Neural progenitor cell (in vitro differentiated cells): ENCODE results near the gene GRAMD1C. TPM values are rescaled to one million over a fixed set of nuclear protein-coding genes. Genes with fewer than 3 reads are reported as not detected.

Experiments used
- DNase-seq: peaks from one replicate; pipeline ENCODE4 v3.0.0-alpha.2; 2016; ENCODE audit warnings: low spot score
- H2AFZ ChIP-seq: fragments of 200-600 bp; sonication (generic); replicated peaks from 2 replicates; pipeline ENCODE4 v1.6.1; 2016; ENCODE audit warnings: antibody characterized with exemption
- H3F3A ChIP-seq: fragments of 200-600 bp; sonication (generic); 2 replicates; pipeline ENCODE4 v1.6.1; 2016; ENCODE audit warnings: antibody characterized with exemption, low read depth
- H3K27ac ChIP-seq: fragments of 200-600 bp; sonication (generic); 2 replicates; pipeline ENCODE4 v1.5.1; 2016; ENCODE audit warnings: mild to moderate bottlenecking
- H3K27me3 ChIP-seq: fragments of 200-600 bp; sonication (generic); 2 replicates; pipeline ENCODE4 v1.6.1; 2016; ENCODE audit warnings: mild to moderate bottlenecking, moderate library complexity
- H3K36me3 ChIP-seq: fragments of 200-600 bp; sonication (generic); 2 replicates; pipeline ENCODE4 v1.5.1; 2016
- H3K4me1 ChIP-seq: fragments of 200-600 bp; sonication (generic); 2 replicates; pipeline ENCODE4 v1.6.1; 2016; ENCODE audit warnings: mixed run types
- H3K4me2 ChIP-seq: fragments of 200-600 bp; sonication (generic); 2 replicates; pipeline ENCODE4 v1.6.1; 2016
- H3K4me3 ChIP-seq: fragments of 200-600 bp; sonication (generic); 2 replicates; pipeline ENCODE4 v1.5.1; 2016
- H3K79me2 ChIP-seq: fragments of 200-600 bp; sonication (generic); 2 replicates; pipeline ENCODE4 v1.6.1; 2016; ENCODE audit warnings: low read depth
- H3K9ac ChIP-seq: fragments of 200-600 bp; sonication (generic); 2 replicates; pipeline ENCODE4 v1.6.1; 2016
- H3K9me3 ChIP-seq: fragments of 200-600 bp; sonication (generic); 2 replicates; pipeline ENCODE4 v1.5.1; 2016; ENCODE audit warnings: low read depth
- H4K20me1 ChIP-seq: fragments of 200-600 bp; sonication (generic); 2 replicates; pipeline ENCODE4 v1.6.1; 2016; ENCODE audit warnings: low read depth
- H3K27ac Mint-ChIP-seq: 3 replicates; pipeline ENCODE4 v1.8.0; 2021; ENCODE audit warnings: mixed read lengths
- H3K27me3 Mint-ChIP-seq: 2 replicates; pipeline ENCODE4 v1.8.0; 2022; ENCODE audit warnings: low read depth, mild to moderate bottlenecking, inconsistent platforms, moderate library complexity, mixed read lengths; ENCODE audit not compliant: insufficient read depth
- H3K36me3 Mint-ChIP-seq: 3 replicates; pipeline ENCODE4 v1.8.0; 2021; ENCODE audit warnings: mixed read lengths
- H3K4me1 Mint-ChIP-seq: 3 replicates; pipeline ENCODE4 v1.8.0; 2021; ENCODE audit warnings: mixed read lengths
- H3K4me3 Mint-ChIP-seq: 3 replicates; pipeline ENCODE4 v1.8.0; 2021; ENCODE audit warnings: mild to moderate bottlenecking, moderate library complexity, mixed read lengths
- H3K9me3 Mint-ChIP-seq: 3 replicates; pipeline ENCODE4 v1.8.0; 2020; ENCODE audit warnings: mixed read lengths
- EZH2 ChIP-seq: fragments of 200-600 bp; sonication (generic); IDR thresholded peaks from 2 replicates; pipeline ENCODE4 v1.6.1; 2017; ENCODE audit warnings: antibody characterized with exemption, mild to moderate bottlenecking, moderate library complexity
- EZH2phosphoT487 ChIP-seq: fragments of 200-600 bp; sonication (generic); IDR thresholded peaks from 2 replicates; pipeline ENCODE4 v1.6.1; 2017; ENCODE audit warnings: antibody characterized with exemption
- total RNA-seq: library from RNA; depleted of rRNA; stranded (reverse); fragments of >200 nt; gene quantifications from 2 replicates; pipeline ENCODE4 v1.2.3, GENCODE V29; 2015; ENCODE audit warnings: low replicate concordance
- TF ChIP-seq, protein P1 (sequence below): fragments of 200-600 bp; sonication (generic); IDR thresholded peaks from 2 replicates; pipeline ENCODE4 v1.5.1; 2017; ENCODE audit warnings: antibody characterized with exemption, mild to moderate bottlenecking

GRAMD1C gene
- total RNA-seq, 1 donor from 2014 or later, result 10.7 TPM

DNA sequence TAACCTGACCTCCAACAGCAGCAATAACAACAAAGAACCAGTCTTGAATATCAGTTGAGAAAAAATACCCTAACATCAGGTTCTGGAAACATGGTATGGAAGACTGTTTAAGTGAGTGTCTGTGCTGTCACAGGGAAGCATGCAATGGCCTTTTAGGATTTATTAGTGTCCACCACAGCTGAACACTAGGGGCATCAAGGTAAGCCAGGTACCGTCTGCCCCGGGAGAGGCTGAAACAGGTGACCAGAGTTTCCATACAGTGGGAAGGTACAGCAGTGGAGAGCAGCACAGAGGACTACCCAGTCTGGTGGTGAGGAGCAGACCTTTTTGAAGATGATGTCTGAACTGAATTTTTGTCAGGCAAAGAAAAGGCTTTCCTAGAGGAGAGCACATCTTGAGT, 127.6 kb downstream of the GRAMD1C start:
- Histone ChIP-seq H4K20me1 (no peaks in the 10 kb centered on the region), H3K9ac (no peak overlapping the region), H2AFZ (no peak overlapping the region), H3K27me3 (no peaks in the 10 kb centered on the region), H3K36me3 (no peaks in the 10 kb centered on the region), H3K4me1 (no peaks in the 10 kb centered on the region), H3K9me3 (no peaks in the 10 kb centered on the region), H3K27ac (no peak overlapping the region), H3K4me3 (no peak overlapping the region), H3F3A (no peaks in the 10 kb centered on the region), H3K4me2 (no peak overlapping the region), H3K79me2 (no peaks in the 10 kb centered on the region)
- DNase-seq, result no peak
- Mint-ChIP-seq H3K4me1 (no peaks in the 10 kb centered on the region), H3K9me3 (no peaks in the 10 kb centered on the region), H3K27ac (no peak overlapping the region), H3K36me3 (no peaks in the 10 kb centered on the region), H3K27me3 (no peaks in the 10 kb centered on the region), H3K4me3 (no peak overlapping the region)
- TF ChIP-seq EZH2phosphoT487 (no peak), EZH2 (no peak)
- TF ChIP-seq, protein P1, sequence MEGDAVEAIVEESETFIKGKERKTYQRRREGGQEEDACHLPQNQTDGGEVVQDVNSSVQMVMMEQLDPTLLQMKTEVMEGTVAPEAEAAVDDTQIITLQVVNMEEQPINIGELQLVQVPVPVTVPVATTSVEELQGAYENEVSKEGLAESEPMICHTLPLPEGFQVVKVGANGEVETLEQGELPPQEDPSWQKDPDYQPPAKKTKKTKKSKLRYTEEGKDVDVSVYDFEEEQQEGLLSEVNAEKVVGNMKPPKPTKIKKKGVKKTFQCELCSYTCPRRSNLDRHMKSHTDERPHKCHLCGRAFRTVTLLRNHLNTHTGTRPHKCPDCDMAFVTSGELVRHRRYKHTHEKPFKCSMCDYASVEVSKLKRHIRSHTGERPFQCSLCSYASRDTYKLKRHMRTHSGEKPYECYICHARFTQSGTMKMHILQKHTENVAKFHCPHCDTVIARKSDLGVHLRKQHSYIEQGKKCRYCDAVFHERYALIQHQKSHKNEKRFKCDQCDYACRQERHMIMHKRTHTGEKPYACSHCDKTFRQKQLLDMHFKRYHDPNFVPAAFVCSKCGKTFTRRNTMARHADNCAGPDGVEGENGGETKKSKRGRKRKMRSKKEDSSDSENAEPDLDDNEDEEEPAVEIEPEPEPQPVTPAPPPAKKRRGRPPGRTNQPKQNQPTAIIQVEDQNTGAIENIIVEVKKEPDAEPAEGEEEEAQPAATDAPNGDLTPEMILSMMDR, result no peak

GRCh38 chr3:113968986-113969385, 130.4 kb downstream of the GRAMD1C start:
- H3K36me3 Mint-ChIP-seq, result peaks cover 5% of the 10 kb centered on the region
- no peak for DNase-seq
- peaks cover 6% of the 10 kb centered on the region for H3K9me3 ChIP-seq
- H3K27me3 Mint-ChIP-seq, result no peaks in the 10 kb centered on the region
- H3F3A ChIP-seq, result no peaks in the 10 kb centered on the region
- H3K4me1 Mint-ChIP-seq, result no peaks in the 10 kb centered on the region
- no peaks in the 10 kb centered on the region for H3K27me3 ChIP-seq
- H3K4me3 Mint-ChIP-seq, result no peak overlapping the region
- peak overlapping the region; percentile 52 for H3K4me2 ChIP-seq
- no peaks in the 10 kb centered on the region for H3K4me1 ChIP-seq
- H3K9ac ChIP-seq, result no peak overlapping the region
- H3K4me3 ChIP-seq, result no peak overlapping the region
- TF ChIP-seq EZH2phosphoT487 (no peak), EZH2 (no peak)
- TF ChIP-seq, protein P1, result no peak
- H3K36me3 ChIP-seq, result no peaks in the 10 kb centered on the region
- no peak overlapping the region for H3K27ac ChIP-seq
- H3K27ac Mint-ChIP-seq, result no peak overlapping the region
- H4K20me1 ChIP-seq, result no peaks in the 10 kb centered on the region
- H3K9me3 Mint-ChIP-seq, result peaks cover 19% of the 10 kb centered on the region
- H3K79me2 ChIP-seq, result no peaks in the 10 kb centered on the region
- no peak overlapping the region for H2AFZ ChIP-seq

DNA sequence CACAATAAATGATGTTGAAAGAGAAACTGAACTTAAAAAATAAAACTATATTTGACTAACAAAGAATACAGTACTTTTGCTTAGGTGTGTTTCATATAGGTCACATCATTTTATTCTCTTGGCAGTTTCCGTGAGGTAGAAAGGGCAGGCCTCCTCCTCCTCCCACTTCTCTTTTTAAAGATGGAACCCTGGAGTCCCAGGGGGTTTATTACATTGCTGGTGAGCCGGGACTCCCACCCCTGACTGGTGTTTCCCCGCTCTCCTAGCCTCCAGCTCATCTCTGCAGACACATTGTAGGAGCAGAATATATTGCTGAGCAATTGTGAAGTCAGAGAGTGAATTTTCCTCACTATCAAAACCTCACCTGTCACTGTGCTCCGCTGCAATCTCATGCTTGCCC, 139.2 kb downstream of the GRAMD1C start:
- no peak overlapping the region for H3K9ac ChIP-seq
- H3K4me1 Mint-ChIP-seq, result peaks cover 2% of the 10 kb centered on the region
- no peak overlapping the region for H3K4me2 ChIP-seq
- DNase-seq, result no peak
- peaks cover 23% of the 10 kb centered on the region for H3K36me3 Mint-ChIP-seq
- H3K36me3 ChIP-seq, result no peaks in the 10 kb centered on the region
- H3F3A ChIP-seq, result no peaks in the 10 kb centered on the region
- no peaks in the 10 kb centered on the region for H4K20me1 ChIP-seq
- TF ChIP-seq EZH2 (no peak), EZH2phosphoT487 (no peak)
- TF ChIP-seq, protein P1, result no peak
- H2AFZ ChIP-seq, result no peak overlapping the region
- no peak overlapping the region for H3K4me3 Mint-ChIP-seq
- no peak overlapping the region for H3K27ac ChIP-seq
- no peaks in the 10 kb centered on the region for H3K27me3 Mint-ChIP-seq
- peaks cover 5% of the 10 kb centered on the region for H3K4me1 ChIP-seq
- H3K9me3 Mint-ChIP-seq, result peaks cover 16% of the 10 kb centered on the region
- H3K9me3 ChIP-seq, result peaks cover 10% of the 10 kb centered on the region
- no peak overlapping the region for H3K27ac Mint-ChIP-seq
- H3K79me2 ChIP-seq, result no peaks in the 10 kb centered on the region
- H3K4me3 ChIP-seq, result no peak overlapping the region
- no peaks in the 10 kb centered on the region for H3K27me3 ChIP-seq
